Right atrium auricular region (tissue), 2 donors: Measurements from ENCODE around the gene WDR93. TPM values are rescaled to one million over a fixed set of nuclear protein-coding genes. Genes with fewer than 3 reads are reported as not detected.
A peak's percentile ranks its signal among the peaks of the same experiment; 100 is the strongest.

ENCODE experiments used
- DNase-seq: peaks from one replicate; pipeline ENCODE4 v3.0.0-alpha.2; 2019; ENCODE audit warnings: low spot score
- H3K27ac ChIP-seq, 2 donors: fragments of 200-600 bp; sonication (generic); 1 replicate in 1 of 2; 2 replicates in 1 of 2; pipeline ENCODE4 v1.5.1; 2016 to 2019
- H3K27me3 ChIP-seq, 2 donors: fragments of 200-600 bp; sonication (generic); one replicate each; pipeline versions ENCODE4 v1.5.1 to v1.6.0; 2017 to 2019
- H3K36me3 ChIP-seq: fragments of 200-600 bp; sonication (generic); one replicate; pipeline ENCODE4 v1.5.1; 2016
- H3K4me1 ChIP-seq, 2 donors: fragments of 200-600 bp; sonication (generic); one replicate each; pipeline versions ENCODE4 v1.5.1 to v1.6.0; 2017 to 2019
- H3K4me3 ChIP-seq, 2 donors: fragments of 200-600 bp; sonication (generic); 1 replicate in 1 of 2; 2 replicates in 1 of 2; pipeline ENCODE4 v1.5.1; 2017 to 2019; ENCODE audit warnings: mild to moderate bottlenecking in 1 of 2, moderate library complexity in 1 of 2
- H3K9me3 ChIP-seq, 2 donors: fragments of 200-600 bp; sonication (generic); one replicate each; pipeline ENCODE4 v1.5.1; 2019
- total RNA-seq, 2 donors: library from RNA; depleted of rRNA; stranded (reverse); fragments of >200 nt; gene quantifications; one replicate each; pipeline ENCODE4 v1.1.0, GENCODE V29; 2016
- TF ChIP-seq, protein P1 (sequence below), 2 donors: fragments of 200-600 bp; sonication (generic); IDR thresholded peaks; one replicate each; pipeline ENCODE4 v1.5.1; 2019; ENCODE audit warnings: antibody characterized with exemption in 2 of 2

WDR93 gene
- total RNA-seq, 2 donors from 2014 or later, result 0.20 TPM; not detected in 1

DNA sequence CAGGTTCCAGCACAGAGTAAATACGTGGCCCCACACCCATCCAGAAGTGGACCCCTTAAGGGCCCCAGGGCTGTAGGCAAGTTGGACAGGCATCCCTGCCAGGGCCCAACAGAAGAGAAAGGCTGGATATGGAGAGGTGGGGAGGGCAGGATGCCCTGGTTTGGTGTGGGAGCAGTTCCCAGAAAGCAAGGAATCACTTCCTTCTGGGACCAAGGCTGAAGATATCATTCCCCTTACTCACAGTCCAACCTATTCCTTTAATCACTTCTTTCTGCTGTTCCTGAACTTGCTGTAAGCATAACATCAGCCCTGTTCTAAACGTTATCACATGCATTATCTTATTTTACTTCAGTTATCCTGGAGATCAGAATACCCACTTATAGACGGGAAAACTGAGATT, 79.4 kb downstream of the WDR93 start:
- no peak overlapping the region for H3K4me3 ChIP-seq
- TF ChIP-seq, protein P1, sequence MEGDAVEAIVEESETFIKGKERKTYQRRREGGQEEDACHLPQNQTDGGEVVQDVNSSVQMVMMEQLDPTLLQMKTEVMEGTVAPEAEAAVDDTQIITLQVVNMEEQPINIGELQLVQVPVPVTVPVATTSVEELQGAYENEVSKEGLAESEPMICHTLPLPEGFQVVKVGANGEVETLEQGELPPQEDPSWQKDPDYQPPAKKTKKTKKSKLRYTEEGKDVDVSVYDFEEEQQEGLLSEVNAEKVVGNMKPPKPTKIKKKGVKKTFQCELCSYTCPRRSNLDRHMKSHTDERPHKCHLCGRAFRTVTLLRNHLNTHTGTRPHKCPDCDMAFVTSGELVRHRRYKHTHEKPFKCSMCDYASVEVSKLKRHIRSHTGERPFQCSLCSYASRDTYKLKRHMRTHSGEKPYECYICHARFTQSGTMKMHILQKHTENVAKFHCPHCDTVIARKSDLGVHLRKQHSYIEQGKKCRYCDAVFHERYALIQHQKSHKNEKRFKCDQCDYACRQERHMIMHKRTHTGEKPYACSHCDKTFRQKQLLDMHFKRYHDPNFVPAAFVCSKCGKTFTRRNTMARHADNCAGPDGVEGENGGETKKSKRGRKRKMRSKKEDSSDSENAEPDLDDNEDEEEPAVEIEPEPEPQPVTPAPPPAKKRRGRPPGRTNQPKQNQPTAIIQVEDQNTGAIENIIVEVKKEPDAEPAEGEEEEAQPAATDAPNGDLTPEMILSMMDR (IDR thresholded peaks at IDR 0.05), result no peak
- no peak for DNase-seq

DNA sequence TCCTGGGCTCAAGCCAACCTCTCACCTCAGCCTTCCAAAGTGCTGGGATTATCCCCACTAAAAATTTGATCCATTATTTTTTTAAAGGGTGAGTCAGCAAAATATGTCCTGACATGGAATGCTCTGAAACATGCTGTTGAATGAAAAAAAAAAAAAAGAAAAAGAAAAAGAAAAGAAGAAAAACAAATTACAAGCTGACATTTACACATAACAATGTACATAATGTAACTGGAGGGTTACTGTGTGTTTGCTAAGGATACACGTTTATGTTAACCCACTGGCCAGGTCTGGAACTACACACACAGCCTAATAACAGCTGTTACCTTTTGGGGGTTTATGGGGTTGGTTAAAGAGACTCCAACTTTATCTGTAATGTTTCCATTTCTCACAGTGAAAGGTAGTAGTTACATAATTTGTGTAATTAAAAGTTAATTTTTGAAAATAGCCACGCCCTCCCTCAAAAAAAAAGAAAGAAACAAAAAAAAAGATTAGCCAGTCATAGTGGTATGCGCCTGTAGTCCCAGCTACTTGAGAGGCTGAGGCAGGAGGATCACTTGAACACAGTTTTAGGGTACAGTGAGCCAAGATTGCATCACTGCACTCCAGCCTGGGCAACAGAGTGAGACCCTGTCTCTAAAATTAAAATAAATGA, 82.4 kb downstream of the WDR93 start:
- Histone ChIP-seq H3K9me3 (no peaks in the 10 kb centered on the region), H3K36me3 (no peaks in the 10 kb centered on the region), H3K27me3 (no peaks in the 10 kb centered on the region), H3K4me1 (peaks cover 0 to 14% of the 10 kb centered on the region in 2 donors), H3K27ac (no peak overlapping the region), H3K4me3 (no peak overlapping the region)
- TF ChIP-seq, protein P1 (IDR thresholded peaks at IDR 0.05), result no peak
- no peak for DNase-seq

More for the DNA sequence above, 79.4 kb downstream of the WDR93 start:
- no peaks in the 10 kb centered on the region for H3K27me3 ChIP-seq
- H3K9me3 ChIP-seq, result no peaks in the 10 kb centered on the region
- no peaks in the 10 kb centered on the region for H3K4me1 ChIP-seq
- no peaks in the 10 kb centered on the region for H3K36me3 ChIP-seq
- H3K27ac ChIP-seq, result no peak overlapping the region

DNA sequence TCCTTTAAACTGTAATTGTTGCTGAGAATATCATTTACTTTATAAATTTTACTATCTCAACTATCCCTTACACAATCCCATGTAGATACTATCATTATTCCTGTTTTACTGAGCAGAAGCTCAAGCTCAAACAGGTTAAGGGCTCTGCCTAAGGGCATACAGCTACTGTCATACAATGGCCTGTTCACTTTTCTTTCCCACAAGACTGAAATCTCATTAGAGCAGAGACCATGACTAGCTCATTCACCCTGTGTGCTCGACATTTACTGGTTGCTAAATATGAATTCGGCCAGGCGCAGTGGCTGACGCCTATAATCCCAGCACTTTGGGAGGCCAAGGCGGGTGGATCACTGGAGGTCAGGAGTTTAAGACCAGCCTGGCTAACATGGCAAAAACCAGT, 83.9 kb downstream of the WDR93 start:
- peaks cover 0 to 14% of the 10 kb centered on the region in 2 donors for H3K4me1 ChIP-seq
- H3K36me3 ChIP-seq, result no peaks in the 10 kb centered on the region
- no peak overlapping the region for H3K27ac ChIP-seq
- TF ChIP-seq, protein P1 (IDR thresholded peaks at IDR 0.05), result no peak
- H3K9me3 ChIP-seq, result no peaks in the 10 kb centered on the region
- no peak overlapping the region for H3K4me3 ChIP-seq
- H3K27me3 ChIP-seq, result no peaks in the 10 kb centered on the region
- no peak for DNase-seq

DNA sequence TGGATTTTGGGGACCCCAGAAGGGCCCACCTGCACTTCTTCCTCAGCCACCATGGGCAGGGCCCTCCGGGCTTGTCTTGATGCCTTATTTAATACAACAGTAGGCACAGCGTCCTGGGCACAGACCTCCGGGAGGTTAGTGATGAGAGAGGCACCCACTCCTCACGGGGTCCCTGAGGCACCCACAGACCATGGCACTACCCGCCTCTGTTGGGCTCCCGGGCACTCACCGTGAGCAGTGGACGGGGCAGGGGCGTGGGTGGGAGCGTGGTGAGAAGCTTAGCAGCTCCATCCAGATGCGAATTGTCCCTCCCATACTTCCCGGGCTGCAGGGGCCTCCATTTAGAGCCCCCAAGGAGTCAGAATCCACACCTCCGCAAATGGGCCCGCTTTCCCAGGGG, 85.2 kb downstream of the WDR93 start:
- Histone ChIP-seq H3K4me3 (peak overlapping the region; percentile 21 to 51), H3K4me1 (peaks cover 0 to 14% of the 10 kb centered on the region in 2 donors), H3K36me3 (no peaks in the 10 kb centered on the region), H3K27ac (no peak overlapping the region), H3K9me3 (no peaks in the 10 kb centered on the region), H3K27me3 (no peaks in the 10 kb centered on the region)
- DNase-seq, result no peak
- TF ChIP-seq, protein P1 (IDR thresholded peaks at IDR 0.05), result no peak

DNA sequence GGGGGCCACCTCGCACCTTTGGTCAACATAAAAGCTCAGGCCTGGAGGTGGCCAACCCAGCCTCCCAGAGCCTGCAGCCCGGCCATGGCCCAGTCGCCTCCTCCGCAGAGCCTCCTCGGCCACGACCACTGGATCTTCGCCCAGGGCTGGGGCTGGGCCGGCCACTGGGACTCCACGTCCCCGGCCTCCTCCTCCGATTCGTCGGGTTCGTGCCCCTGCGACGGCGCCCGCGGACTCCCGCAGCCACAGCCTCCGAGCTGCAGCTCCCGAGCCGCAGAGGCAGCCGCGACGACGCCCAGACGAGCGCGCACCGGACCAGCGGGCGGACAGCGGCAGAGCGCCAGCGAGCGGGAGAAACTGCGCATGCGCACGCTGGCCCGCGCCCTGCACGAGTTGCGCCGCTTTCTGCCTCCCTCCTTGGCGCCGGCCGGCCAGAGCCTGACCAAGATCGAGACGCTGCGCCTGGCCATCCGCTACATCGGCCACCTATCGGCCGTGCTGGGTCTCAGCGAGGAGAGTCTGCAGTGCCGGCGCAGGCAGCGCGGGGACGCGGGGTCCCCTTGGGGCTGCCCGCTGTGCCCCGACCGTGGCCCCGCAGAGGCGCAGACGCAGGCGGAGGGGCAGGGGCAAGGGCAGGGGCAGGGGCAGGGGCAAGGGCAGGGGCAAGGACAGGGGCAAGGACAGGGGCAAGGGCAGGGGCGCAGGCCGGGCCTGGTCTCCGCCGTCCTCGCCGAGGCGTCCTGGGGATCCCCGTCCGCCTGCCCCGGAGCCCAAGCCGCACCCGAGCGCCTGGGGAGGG, 85.9 kb downstream of the WDR93 start, which contains the start of gene MESP2:
Gene MESP2, plus strand, starts transcription at position 59 of the 799 bp plus-strand sequence. Its CDS starts 26 bp downstream, at position 85.
- H3K9me3 ChIP-seq, result no peaks in the 10 kb centered on the region
- peak; percentile 83 for DNase-seq
- H3K27ac ChIP-seq, result peak within 1 kb of the TSS; percentile 33 to 52
- peaks cover 0 to 14% of the 10 kb centered on the region in 2 donors for H3K4me1 ChIP-seq
- H3K27me3 ChIP-seq, result no peaks in the 10 kb centered on the region
- TF ChIP-seq, protein P1 (IDR thresholded peaks at IDR 0.05), result peak; percentile 22 to 66
- H3K4me3 ChIP-seq, result peak within 1 kb of the TSS; percentile 21 to 51
- H3K36me3 ChIP-seq, result no peaks in the 10 kb centered on the region
